K562 (cell line): ENCODE data around the gene MT4. TPM values are rescaled to one million over a fixed set of nuclear protein-coding genes. Genes with fewer than 3 reads are reported as not detected.

Source experiments
- FOXP4 ChIP-seq: sonication (generic); formaldehyde crosslinking; IDR thresholded peaks from 2 replicates; pipeline ENCODE4 v1.8.0; 2022; ENCODE audit warnings: mild to moderate bottlenecking, missing genetic modification reagents, borderline replicate concordance
- polyA plus RNA-seq, 8 experiments: library from polyadenylated mRNA; depleted of rRNA in 4 of 8; stranded (reverse) in 5 of 8; unstranded in 3 of 8; fragments of >200 nt; fragmentation: Nextera tagmentation in 2 of 8; fragmentation: Illumina TruSeq in 1 of 8; extraction: Ambion mirVana in 2 of 8; extraction: Trizol in 1 of 8; gene quantifications; 2 replicates each; pipeline versions ENCODE4 v1.2.1 to v1.2.3, GENCODE V29; 2011 to 2014; ENCODE audit warnings: inconsistent platforms in 1 of 8, missing spikeins in 1 of 8
- total RNA-seq, 7 experiments: library from RNA; depleted of rRNA in 6 of 7; stranded (reverse); fragments of >200 nt in 6 of 7; fragmentation: Illumina TruSeq in 2 of 7; extraction: Trizol in 2 of 7; gene quantifications; 2 replicates each; pipeline versions ENCODE4 v1.2.1 to v1.2.3, GENCODE V29; 2011 to 2021; ENCODE audit warnings: low replicate concordance in 1 of 7
- TF ChIP-seq, protein P1 (sequence below): sonication (generic); formaldehyde crosslinking; IDR thresholded peaks from 2 replicates; pipeline ENCODE4 v1.8.0; 2023; ENCODE audit warnings: mild to moderate bottlenecking, missing genetic modification reagents
- TF ChIP-seq, protein P2 (sequence below): sonication (generic); formaldehyde crosslinking; IDR thresholded peaks from 2 replicates; pipeline ENCODE4 v1.8.0; 2022; ENCODE audit warnings: mild to moderate bottlenecking, missing genetic modification reagents
- TF ChIP-seq, protein P3 (sequence below): fragments of 450-650 bp; IDR thresholded peaks from 2 replicates; pipeline ENCODE4 v1.6.1; 2016; ENCODE audit warnings: low read depth, mild to moderate bottlenecking, moderate library complexity

The MT4 gene
- total and polyA plus RNA-seq, 9 of the 15 experiments (the other 6 are each of a cell fraction or from before 2014, with no cell fraction given) = not detected

DNA sequence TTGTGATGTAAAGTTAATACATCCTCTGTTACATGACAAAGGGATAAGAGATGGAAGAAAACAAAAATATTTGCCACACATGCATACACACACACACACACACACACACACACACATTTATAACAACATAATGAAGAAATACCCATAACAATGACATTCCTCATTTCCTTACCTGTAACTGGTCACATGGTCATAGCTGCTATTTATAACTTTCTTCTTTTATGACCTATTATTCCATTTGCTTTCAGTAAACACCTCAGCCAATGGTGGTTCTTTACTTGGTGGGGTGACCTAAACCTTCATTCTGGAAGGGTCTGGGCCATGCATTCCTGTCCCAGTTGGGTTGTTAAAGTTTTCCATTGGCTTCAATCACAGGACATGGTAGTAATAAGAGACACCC lies 48.8 kb downstream of the MT4 start (continued):
- TF ChIP-seq, protein P1, sequence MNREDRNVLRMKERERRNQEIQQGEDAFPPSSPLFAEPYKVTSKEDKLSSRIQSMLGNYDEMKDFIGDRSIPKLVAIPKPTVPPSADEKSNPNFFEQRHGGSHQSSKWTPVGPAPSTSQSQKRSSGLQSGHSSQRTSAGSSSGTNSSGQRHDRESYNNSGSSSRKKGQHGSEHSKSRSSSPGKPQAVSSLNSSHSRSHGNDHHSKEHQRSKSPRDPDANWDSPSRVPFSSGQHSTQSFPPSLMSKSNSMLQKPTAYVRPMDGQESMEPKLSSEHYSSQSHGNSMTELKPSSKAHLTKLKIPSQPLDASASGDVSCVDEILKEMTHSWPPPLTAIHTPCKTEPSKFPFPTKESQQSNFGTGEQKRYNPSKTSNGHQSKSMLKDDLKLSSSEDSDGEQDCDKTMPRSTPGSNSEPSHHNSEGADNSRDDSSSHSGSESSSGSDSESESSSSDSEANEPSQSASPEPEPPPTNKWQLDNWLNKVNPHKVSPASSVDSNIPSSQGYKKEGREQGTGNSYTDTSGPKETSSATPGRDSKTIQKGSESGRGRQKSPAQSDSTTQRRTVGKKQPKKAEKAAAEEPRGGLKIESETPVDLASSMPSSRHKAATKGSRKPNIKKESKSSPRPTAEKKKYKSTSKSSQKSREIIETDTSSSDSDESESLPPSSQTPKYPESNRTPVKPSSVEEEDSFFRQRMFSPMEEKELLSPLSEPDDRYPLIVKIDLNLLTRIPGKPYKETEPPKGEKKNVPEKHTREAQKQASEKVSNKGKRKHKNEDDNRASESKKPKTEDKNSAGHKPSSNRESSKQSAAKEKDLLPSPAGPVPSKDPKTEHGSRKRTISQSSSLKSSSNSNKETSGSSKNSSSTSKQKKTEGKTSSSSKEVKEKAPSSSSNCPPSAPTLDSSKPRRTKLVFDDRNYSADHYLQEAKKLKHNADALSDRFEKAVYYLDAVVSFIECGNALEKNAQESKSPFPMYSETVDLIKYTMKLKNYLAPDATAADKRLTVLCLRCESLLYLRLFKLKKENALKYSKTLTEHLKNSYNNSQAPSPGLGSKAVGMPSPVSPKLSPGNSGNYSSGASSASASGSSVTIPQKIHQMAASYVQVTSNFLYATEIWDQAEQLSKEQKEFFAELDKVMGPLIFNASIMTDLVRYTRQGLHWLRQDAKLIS (CRISPR knock-in tag) = no peak
- TF ChIP-seq FOXP4 = no peak
- TF ChIP-seq, protein P2, sequence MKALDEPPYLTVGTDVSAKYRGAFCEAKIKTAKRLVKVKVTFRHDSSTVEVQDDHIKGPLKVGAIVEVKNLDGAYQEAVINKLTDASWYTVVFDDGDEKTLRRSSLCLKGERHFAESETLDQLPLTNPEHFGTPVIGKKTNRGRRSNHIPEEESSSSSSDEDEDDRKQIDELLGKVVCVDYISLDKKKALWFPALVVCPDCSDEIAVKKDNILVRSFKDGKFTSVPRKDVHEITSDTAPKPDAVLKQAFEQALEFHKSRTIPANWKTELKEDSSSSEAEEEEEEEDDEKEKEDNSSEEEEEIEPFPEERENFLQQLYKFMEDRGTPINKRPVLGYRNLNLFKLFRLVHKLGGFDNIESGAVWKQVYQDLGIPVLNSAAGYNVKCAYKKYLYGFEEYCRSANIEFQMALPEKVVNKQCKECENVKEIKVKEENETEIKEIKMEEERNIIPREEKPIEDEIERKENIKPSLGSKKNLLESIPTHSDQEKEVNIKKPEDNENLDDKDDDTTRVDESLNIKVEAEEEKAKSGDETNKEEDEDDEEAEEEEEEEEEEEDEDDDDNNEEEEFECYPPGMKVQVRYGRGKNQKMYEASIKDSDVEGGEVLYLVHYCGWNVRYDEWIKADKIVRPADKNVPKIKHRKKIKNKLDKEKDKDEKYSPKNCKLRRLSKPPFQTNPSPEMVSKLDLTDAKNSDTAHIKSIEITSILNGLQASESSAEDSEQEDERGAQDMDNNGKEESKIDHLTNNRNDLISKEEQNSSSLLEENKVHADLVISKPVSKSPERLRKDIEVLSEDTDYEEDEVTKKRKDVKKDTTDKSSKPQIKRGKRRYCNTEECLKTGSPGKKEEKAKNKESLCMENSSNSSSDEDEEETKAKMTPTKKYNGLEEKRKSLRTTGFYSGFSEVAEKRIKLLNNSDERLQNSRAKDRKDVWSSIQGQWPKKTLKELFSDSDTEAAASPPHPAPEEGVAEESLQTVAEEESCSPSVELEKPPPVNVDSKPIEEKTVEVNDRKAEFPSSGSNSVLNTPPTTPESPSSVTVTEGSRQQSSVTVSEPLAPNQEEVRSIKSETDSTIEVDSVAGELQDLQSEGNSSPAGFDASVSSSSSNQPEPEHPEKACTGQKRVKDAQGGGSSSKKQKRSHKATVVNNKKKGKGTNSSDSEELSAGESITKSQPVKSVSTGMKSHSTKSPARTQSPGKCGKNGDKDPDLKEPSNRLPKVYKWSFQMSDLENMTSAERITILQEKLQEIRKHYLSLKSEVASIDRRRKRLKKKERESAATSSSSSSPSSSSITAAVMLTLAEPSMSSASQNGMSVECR = no peak
- TF ChIP-seq, protein P3, sequence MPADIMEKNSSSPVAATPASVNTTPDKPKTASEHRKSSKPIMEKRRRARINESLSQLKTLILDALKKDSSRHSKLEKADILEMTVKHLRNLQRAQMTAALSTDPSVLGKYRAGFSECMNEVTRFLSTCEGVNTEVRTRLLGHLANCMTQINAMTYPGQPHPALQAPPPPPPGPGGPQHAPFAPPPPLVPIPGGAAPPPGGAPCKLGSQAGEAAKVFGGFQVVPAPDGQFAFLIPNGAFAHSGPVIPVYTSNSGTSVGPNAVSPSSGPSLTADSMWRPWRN = no peak
